WTC11 (cell line): ENCODE data around the gene NUDT14. TPM values are rescaled to one million over a fixed set of nuclear protein-coding genes. Genes with fewer than 3 reads are reported as not detected.
A peak's percentile ranks its signal among the peaks of the same experiment; 100 is the strongest.

Source experiments
- ATAC-seq: fragments of 200-7000 bp; cut with Tn5 transposase; 2 replicates; pipeline ENCODE4 v1.10.0; 2021; ENCODE audit warnings: mild to moderate bottlenecking, moderate library complexity
- CTCF ChIA-PET: fragments of 300-600 bp; sonication (Branson Sonifier 250); formaldehyde crosslinking; loops from one replicate; lab custom pipeline; 2021; ENCODE audit warnings: antibody characterized with exemption; lab: Charles Lee
- POLR2A ChIA-PET: fragments of 350-600 bp; sonication (Branson Sonifier 250); formaldehyde crosslinking; loops from one replicate; lab custom pipeline; 2021; ENCODE audit warnings: antibody characterized with exemption; lab: Charles Lee
- DNase-seq: peaks from one replicate; pipeline ENCODE4 v3.0.0; 2021; ENCODE audit warnings: low spot score
- H3K27ac Mint-ChIP-seq: 2 replicates; pipeline ENCODE4 v1.8.0; 2021; ENCODE audit warnings: mixed read lengths
- H3K27me3 Mint-ChIP-seq: 2 replicates; pipeline ENCODE4 v1.8.0; 2021; ENCODE audit warnings: low read depth, mild to moderate bottlenecking, moderate library complexity, mixed read lengths
- H3K36me3 Mint-ChIP-seq: 2 replicates; pipeline ENCODE4 v1.8.0; 2021; ENCODE audit warnings: mixed read lengths
- H3K4me1 Mint-ChIP-seq: 2 replicates; pipeline ENCODE4 v1.8.0; 2022; ENCODE audit warnings: mixed read lengths
- H3K4me3 Mint-ChIP-seq: 2 replicates; pipeline ENCODE4 v1.8.0; 2021; ENCODE audit warnings: mild to moderate bottlenecking, moderate library complexity, mixed read lengths
- H3K9me3 Mint-ChIP-seq: 2 replicates; pipeline ENCODE4 v1.8.0; 2021; ENCODE audit warnings: mixed read lengths
- ATF6 ChIP-seq: sonication (generic); formaldehyde crosslinking; IDR thresholded peaks from 2 replicates; pipeline ENCODE4 v1.8.1; 2023; ENCODE audit warnings: mild to moderate bottlenecking, missing genetic modification reagents
- CTCF ChIP-seq: fragments of 200-600 bp; IDR thresholded peaks from 2 replicates; pipeline ENCODE4 v1.8.0; 2022; ENCODE audit warnings: antibody characterized with exemption
- E2F1 ChIP-seq: sonication (generic); formaldehyde crosslinking; IDR thresholded peaks from 2 replicates; pipeline ENCODE4 v1.8.0; 2022; ENCODE audit warnings: mild to moderate bottlenecking, missing genetic modification reagents
- E2F4 ChIP-seq: sonication (generic); formaldehyde crosslinking; IDR thresholded peaks from 2 replicates; pipeline ENCODE4 v1.8.1; 2022; ENCODE audit warnings: low read depth, mild to moderate bottlenecking, moderate library complexity, missing genetic modification reagents, borderline replicate concordance
- E2F5 ChIP-seq: sonication (generic); formaldehyde crosslinking; IDR thresholded peaks from 2 replicates; pipeline ENCODE4 v1.8.1; 2022; ENCODE audit warnings: mild to moderate bottlenecking, moderate library complexity, missing genetic modification reagents
- ETV6 ChIP-seq: sonication (generic); formaldehyde crosslinking; IDR thresholded peaks from 2 replicates; pipeline ENCODE4 v1.8.1; 2022; ENCODE audit warnings: mild to moderate bottlenecking, missing genetic modification reagents
- FOXK1 ChIP-seq: sonication (generic); formaldehyde crosslinking; IDR thresholded peaks from 2 replicates; pipeline ENCODE4 v1.8.0; 2022; ENCODE audit warnings: mild to moderate bottlenecking, moderate library complexity, missing genetic modification reagents
- MAX ChIP-seq: sonication (generic); formaldehyde crosslinking; IDR thresholded peaks from 2 replicates; pipeline ENCODE4 v1.8.0; 2022; ENCODE audit warnings: mild to moderate bottlenecking, missing genetic modification reagents
- PREB ChIP-seq: sonication (generic); formaldehyde crosslinking; IDR thresholded peaks from 2 replicates; pipeline ENCODE4 v1.8.1; 2022; ENCODE audit warnings: mild to moderate bottlenecking, missing genetic modification reagents, moderate library complexity, borderline replicate concordance
- SMAD3 ChIP-seq: sonication (generic); formaldehyde crosslinking; IDR thresholded peaks from 2 replicates; pipeline ENCODE4 v1.8.0; 2022; ENCODE audit warnings: missing genetic modification reagents, mild to moderate bottlenecking, borderline replicate concordance
- SP1 ChIP-seq: sonication (generic); formaldehyde crosslinking; conservative IDR thresholded peaks from 2 replicates; pipeline ENCODE4 v1.8.1; 2022; ENCODE audit warnings: missing genetic modification reagents
- STAT6 ChIP-seq: sonication (generic); formaldehyde crosslinking; conservative IDR thresholded peaks from 2 replicates; pipeline ENCODE4 v1.8.1; 2023; ENCODE audit warnings: mild to moderate bottlenecking, low read depth, missing genetic modification reagents, moderate library complexity
- ZBTB21 ChIP-seq: sonication (generic); formaldehyde crosslinking; IDR thresholded peaks from 2 replicates; pipeline ENCODE4 v1.8.1; 2023; ENCODE audit warnings: mild to moderate bottlenecking, missing genetic modification reagents, borderline replicate concordance
- ZBTB43 ChIP-seq: sonication (generic); formaldehyde crosslinking; IDR thresholded peaks from 2 replicates; pipeline ENCODE4 v1.8.1; 2023; ENCODE audit warnings: mild to moderate bottlenecking, missing genetic modification reagents
- ZNF281 ChIP-seq: sonication (generic); formaldehyde crosslinking; IDR thresholded peaks from 2 replicates; pipeline ENCODE4 v1.8.0; 2023; ENCODE audit warnings: mild to moderate bottlenecking, missing genetic modification reagents
- ZNF425 ChIP-seq: fragments of 250-450 bp; sonication (Bioruptor Pico); conservative IDR thresholded peaks from 2 replicates; pipeline ENCODE4 v1.9.0; 2021; ENCODE audit warnings: mild to moderate bottlenecking
- total RNA-seq: library from RNA; stranded (reverse); gene quantifications from 3 replicates; pipeline ENCODE4 v1.2.3, GENCODE V29; 2021

Gene NUDT14
- total RNA-seq, 1 experiment from 2014 or later: 35.4 TPM

- TF ChIP-seq ATF6 (CRISPR knock-in tag): no peak
- no peak for TF ChIP-seq ETV6 (CRISPR knock-in tag)
- no peak for TF ChIP-seq FOXK1
- TF ChIP-seq SP1 (CRISPR knock-in tag): no peak
- TF ChIP-seq E2F1 (CRISPR knock-in tag): no peak
- TF ChIP-seq PREB (CRISPR knock-in tag): no peak
Observed at GRCh38 chr14:105138021-105138541, 43.0 kb downstream of the NUDT14 start (continued).

GRCh38 chr14:105137481-105138020, 43.6 kb downstream of the NUDT14 start:
- no peak overlapping the region for H3K4me3 Mint-ChIP-seq
- no peak for DNase-seq
- CTCF ChIA-PET: interaction anchor here (0.6 to 2.1 kb wide), 7 partner anchors 8 to 152 kb away, joined by 3 to 14 read pairs (median 4); no protein-coding TSS in a partner anchor
- no peak overlapping the region for H3K27ac Mint-ChIP-seq
- no peaks in the 10 kb centered on the region for H3K27me3 Mint-ChIP-seq
- peaks cover 21% of the 10 kb centered on the region for H3K36me3 Mint-ChIP-seq
- no peaks in the 10 kb centered on the region for H3K4me1 Mint-ChIP-seq
- POLR2A ChIA-PET: no interaction called here
- ATAC-seq: peak; percentile 82
- peaks cover 20% of the 10 kb centered on the region for H3K9me3 Mint-ChIP-seq
- TF ChIP-seq E2F4 (CRISPR knock-in tag): no peak
- TF ChIP-seq ZBTB21: no peak
- TF ChIP-seq E2F5 (CRISPR knock-in tag): no peak
- TF ChIP-seq ZNF425 (CRISPR knock-in tag): no peak
- no peak for TF ChIP-seq STAT6 (CRISPR knock-in tag)
- no peak for TF ChIP-seq ZBTB43
- no peak for TF ChIP-seq MAX
- no peak for TF ChIP-seq ZNF281 (CRISPR knock-in tag)
- no peak for TF ChIP-seq CTCF
- TF ChIP-seq SMAD3: no peak
